ENCODE data around the gene KCTD14. TPM values are rescaled to one million over a fixed set of nuclear protein-coding genes. Genes with fewer than 3 reads are reported as not detected.

KCTD14 gene
- total and polyA plus RNA-seq, 9 of the 15 experiments (the other 6 are each of a cell fraction or from before 2014, with no cell fraction given) = 0.04 to 0.30 (median 0.11) TPM; not detected in 2

GRCh38 chr11:78050964-78051831 lies 28.1 kb upstream of the KCTD14 start (continued):
- TF ChIP-seq ZNF143 (CRISPR knock-in tag; IDR thresholded peaks at IDR 0.05) (no peak), THAP12 (CRISPR knock-in tag; IDR thresholded peaks at IDR 0.05) (no peak), RERE (CRISPR knock-in tag; IDR thresholded peaks at IDR 0.05; ENCODE audit: borderline replicate concordance) (no peak), MCM3 (IDR thresholded peaks at IDR 0.05) (no peak), NFRKB (IDR thresholded peaks at IDR 0.05; ENCODE audit: low read depth) (peak; percentile 98), FOXP1 (CRISPR knock-in tag; IDR thresholded peaks at IDR 0.05) (no peak), ASH1L (IDR thresholded peaks at IDR 0.05; ENCODE audit: borderline replicate concordance, low read depth, partially characterized antibody) (no peak), NR4A1 (CRISPR knock-in tag; IDR thresholded peaks at IDR 0.05) (no peak; the same call in 1 of the 2 replicates), NR4A1 (tag; IDR thresholded peaks at IDR 0.05) (peak; percentile 86; the same call in 1 of the 2 replicates), KDM1A (IDR thresholded peaks at IDR 0.05) (peak in 1 of 2 experiments; percentile 20; a peak in 1 of 4 replicates), BHLHE40 (IDR thresholded peaks at IDR 0.05; ENCODE audit: low read length) (no peak), POLR2G (IDR thresholded peaks at IDR 0.05; ENCODE audit: low read depth, low read length) (no peak), CBX8 (IDR thresholded peaks at IDR 0.05; ENCODE audit: borderline replicate concordance, extremely low read depth, low read depth, low read length, poor library complexity, severe bottlenecking) (no peak), NEUROD1 (IDR thresholded peaks at IDR 0.05; ENCODE audit: borderline replicate concordance, low read depth, low read length, partially characterized antibody) (peak; percentile 57), CBX2 (IDR thresholded peaks at IDR 0.05; ENCODE audit: insufficient read depth, low read length, poor library complexity, severe bottlenecking) (no peak), TCF15 (CRISPR knock-in tag; IDR thresholded peaks at IDR 0.05) (0 out of 2 replicates have a peak, but pooled peaks have one; percentile 34), SETDB1 (IDR thresholded peaks at IDR 0.05; ENCODE audit: low read length) (no peak), MECOM (CRISPR knock-in tag; IDR thresholded peaks at IDR 0.05) (peak; percentile 70; the same call in 1 of the 2 replicates), KLF10 (CRISPR knock-in tag; IDR thresholded peaks at IDR 0.05) (no peak)
